ENCODE measurements around the gene GSS.

- TF ChIP-seq CTCF (IDR thresholded peaks at IDR 0.05) (no peak), POLR2A (IDR thresholded peaks at IDR 0.05) (no peak)
Observed at GRCh38 chr20:34947336-34947735, 8.3 kb downstream of the GSS start.

Measured in testis (tissue), 2 donors.